Measurements from ENCODE around the gene DNAJC8. TPM values are rescaled to one million over a fixed set of nuclear protein-coding genes. Genes with fewer than 3 reads are reported as not detected.

Gene DNAJC8
- total RNA-seq, 1 experiment from 2014 or later = 61.4 TPM

DNA sequence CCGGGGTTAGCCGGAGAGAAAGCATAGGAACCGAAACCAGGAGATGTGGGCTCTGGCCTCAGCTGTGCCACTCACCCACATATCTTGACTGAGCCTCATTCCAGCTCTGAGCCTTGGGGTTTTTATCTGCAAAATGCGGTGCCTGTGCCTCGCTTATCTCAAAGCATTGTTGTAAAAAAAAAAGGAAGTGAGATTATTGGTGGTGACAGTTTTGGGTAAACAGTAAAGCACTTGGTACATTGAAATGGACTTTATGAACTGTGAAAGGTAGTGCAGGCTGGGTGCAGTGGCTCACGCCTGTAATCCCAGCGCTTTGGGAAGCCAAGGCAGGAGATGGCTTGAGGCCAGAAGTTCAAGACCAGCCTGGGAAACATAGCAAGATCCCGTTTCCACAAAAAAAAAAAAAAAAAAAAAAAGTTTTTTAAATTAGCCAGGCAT, 60.1 kb downstream of the DNAJC8 start:
- H3K4me3 ChIP-seq = no peak overlapping the region
- POLR2A ChIA-PET (ENCODE audit: unreplicated experiment) = no interaction called here
- no peaks in the 10 kb centered on the region for H4K20me1 ChIP-seq (ENCODE audit: insufficient read depth)
- intact Hi-C loops (cut with micrococcal nuclease; ENCODE audit: unreplicated experiment) = no loop called here
- no peak overlapping the region for H2AFZ ChIP-seq
- no peaks in the 10 kb centered on the region for H3K36me3 ChIP-seq (ENCODE audit: low read depth)
- no peaks in the 10 kb centered on the region for H3K9me3 ChIP-seq (ENCODE audit: insufficient read depth, low read depth)
- no peaks in the 10 kb centered on the region for H3K79me2 ChIP-seq (ENCODE audit: low read depth)
- CTCF ChIA-PET = no interaction called here
- H3F3A ChIP-seq (ENCODE audit: insufficient read depth, low read depth) = no peaks in the 10 kb centered on the region
- H3K27ac ChIP-seq = no peak overlapping the region
- no peak overlapping the region for H3K4me2 ChIP-seq
- TF ChIP-seq, protein P1, sequence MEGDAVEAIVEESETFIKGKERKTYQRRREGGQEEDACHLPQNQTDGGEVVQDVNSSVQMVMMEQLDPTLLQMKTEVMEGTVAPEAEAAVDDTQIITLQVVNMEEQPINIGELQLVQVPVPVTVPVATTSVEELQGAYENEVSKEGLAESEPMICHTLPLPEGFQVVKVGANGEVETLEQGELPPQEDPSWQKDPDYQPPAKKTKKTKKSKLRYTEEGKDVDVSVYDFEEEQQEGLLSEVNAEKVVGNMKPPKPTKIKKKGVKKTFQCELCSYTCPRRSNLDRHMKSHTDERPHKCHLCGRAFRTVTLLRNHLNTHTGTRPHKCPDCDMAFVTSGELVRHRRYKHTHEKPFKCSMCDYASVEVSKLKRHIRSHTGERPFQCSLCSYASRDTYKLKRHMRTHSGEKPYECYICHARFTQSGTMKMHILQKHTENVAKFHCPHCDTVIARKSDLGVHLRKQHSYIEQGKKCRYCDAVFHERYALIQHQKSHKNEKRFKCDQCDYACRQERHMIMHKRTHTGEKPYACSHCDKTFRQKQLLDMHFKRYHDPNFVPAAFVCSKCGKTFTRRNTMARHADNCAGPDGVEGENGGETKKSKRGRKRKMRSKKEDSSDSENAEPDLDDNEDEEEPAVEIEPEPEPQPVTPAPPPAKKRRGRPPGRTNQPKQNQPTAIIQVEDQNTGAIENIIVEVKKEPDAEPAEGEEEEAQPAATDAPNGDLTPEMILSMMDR (conservative IDR thresholded peaks at IDR 0.05) = no peak
- no peak for TF ChIP-seq EZH2 (IDR thresholded peaks at IDR 0.05; ENCODE audit: low read depth)
- H3K4me1 ChIP-seq (replicated peaks; ENCODE audit: insufficient read depth) = no peaks in the 10 kb centered on the region
- DNase-seq = no peak
- no peaks in the 10 kb centered on the region for H3K27me3 ChIP-seq (ENCODE audit: insufficient read depth, low read depth)
- no peaks in the 10 kb centered on the region for H3K9me2 ChIP-seq (ENCODE audit: insufficient read depth)
- no TSS peak for BruUV-seq (replicated peaks)

- H3K79me2 ChIP-seq (ENCODE audit: low read depth) = no peaks in the 10 kb centered on the region
- CTCF ChIA-PET = no interaction called here
- no peaks in the 10 kb centered on the region for H3K9me3 ChIP-seq (ENCODE audit: insufficient read depth, low read depth)
- H2AFZ ChIP-seq = no peak overlapping the region
- intact Hi-C loops (cut with micrococcal nuclease; ENCODE audit: unreplicated experiment) = no loop called here
- no TSS peak for BruUV-seq (replicated peaks)
- no peaks in the 10 kb centered on the region for H3K36me3 ChIP-seq (ENCODE audit: low read depth)
- no peaks in the 10 kb centered on the region for H4K20me1 ChIP-seq (ENCODE audit: insufficient read depth)
- H3F3A ChIP-seq (ENCODE audit: insufficient read depth, low read depth) = no peaks in the 10 kb centered on the region
- H3K27me3 ChIP-seq (ENCODE audit: insufficient read depth, low read depth) = no peaks in the 10 kb centered on the region
- POLR2A ChIA-PET (ENCODE audit: unreplicated experiment) = no interaction called here
- no peak overlapping the region for H3K4me3 ChIP-seq
- no peaks in the 10 kb centered on the region for H3K4me1 ChIP-seq (replicated peaks; ENCODE audit: insufficient read depth)
- DNase-seq = no peak
- no peak overlapping the region for H3K4me2 ChIP-seq
- H3K9me2 ChIP-seq (ENCODE audit: insufficient read depth) = no peaks in the 10 kb centered on the region
- H3K27ac ChIP-seq = no peak overlapping the region
- no peak for TF ChIP-seq EZH2 (IDR thresholded peaks at IDR 0.05; ENCODE audit: low read depth)
- TF ChIP-seq, protein P1 (conservative IDR thresholded peaks at IDR 0.05) = no peak
Observed at GRCh38 chr1:28171246-28171645, 61.6 kb downstream of the DNAJC8 start.

- Histone ChIP-seq H4K20me1 (ENCODE audit: insufficient read depth) (no peaks in the 10 kb centered on the region), H3K9me3 (ENCODE audit: insufficient read depth, low read depth) (no peaks in the 10 kb centered on the region), H3K79me2 (ENCODE audit: low read depth) (no peaks in the 10 kb centered on the region), H3K4me3 (no peak overlapping the region), H3K4me1 (replicated peaks; ENCODE audit: insufficient read depth) (no peaks in the 10 kb centered on the region), H3K9me2 (ENCODE audit: insufficient read depth) (no peaks in the 10 kb centered on the region), H3F3A (ENCODE audit: insufficient read depth, low read depth) (no peaks in the 10 kb centered on the region), H3K27ac (no peak overlapping the region), H3K36me3 (ENCODE audit: low read depth) (no peaks in the 10 kb centered on the region), H3K27me3 (ENCODE audit: insufficient read depth, low read depth) (no peaks in the 10 kb centered on the region), H2AFZ (no peak overlapping the region), H3K4me2 (no peak overlapping the region)
- TF ChIP-seq EZH2 (IDR thresholded peaks at IDR 0.05; ENCODE audit: low read depth) = no peak
- TF ChIP-seq, protein P1 (conservative IDR thresholded peaks at IDR 0.05) = no peak
- CTCF ChIA-PET = no interaction called here
- no peak for DNase-seq
- BruUV-seq (replicated peaks) = no TSS peak
- intact Hi-C loops (cut with micrococcal nuclease; ENCODE audit: unreplicated experiment) = no loop called here
- POLR2A ChIA-PET (ENCODE audit: unreplicated experiment) = interaction anchor here (0.7 kb wide), 1 partner anchor 466 kb away, joined by 6 read pairs; no protein-coding TSS in a partner anchor
Observed at GRCh38 chr1:28170001-28170596, 62.7 kb downstream of the DNAJC8 start.
